AG09309 (cell line): ENCODE data around the gene NF1.
A peak's percentile ranks its signal among the peaks of the same experiment; 100 is the strongest.
"Not testable (repeated sequence)": the region's sequence is repeated elsewhere in the genome, so short reads cannot be mapped to it uniquely, and the experiment has no call there.

Experiments
- DNase-seq: peaks from one replicate; pipeline ENCODE4 v3.0.0-alpha.2; 2010; ENCODE audit warnings: low read depth
- H3K4me3 ChIP-seq: 2 replicates; pipeline ENCODE4 v1.5.1; 2011; ENCODE audit warnings: mild to moderate bottlenecking, low read depth, low read length, moderate library complexity; ENCODE audit not compliant: control insufficient read depth
- CTCF ChIP-seq: IDR thresholded peaks from 2 replicates; pipeline ENCODE4 v1.5.1; 2011; ENCODE audit warnings: mild to moderate bottlenecking, low read depth, low read length, inconsistent platforms; ENCODE audit not compliant: insufficient read depth, control insufficient read depth; ENCODE audit errors: missing control alignments

NF1 gene

GRCh38 chr17:31094600-31095235, at the start of gene NF1:
Gene NF1 (plus strand): TSS chr17:31094977. CDS start chr17:31095310, 333 bp downstream.
- DNase-seq, result peak; percentile 73
- TF ChIP-seq CTCF, result no peak
- peak within 1 kb of the TSS; percentile 97 for H3K4me3 ChIP-seq

GRCh38 chr17:31046856-31047425, 47.8 kb upstream of the NF1 start:
- not testable (repeated sequence) for H3K4me3 ChIP-seq

GRCh38 chr17:31048142-31048541, 46.6 kb upstream of the NF1 start:
- H3K4me3 ChIP-seq, result no peak overlapping the region
- TF ChIP-seq CTCF, result no peak
- DNase-seq, result no peak

More at GRCh38 chr17:31046856-31047425, 47.8 kb upstream of the NF1 start:
- not testable (repeated sequence) for DNase-seq

- DNase-seq, result peak; percentile 18
- TF ChIP-seq CTCF, result no peak
- no peak overlapping the region for H3K4me3 ChIP-seq
Observed at GRCh38 chr17:31048780-31049179, 46.0 kb upstream of the NF1 start.

- H3K4me3 ChIP-seq, result no peak overlapping the region
- no peak for DNase-seq
- TF ChIP-seq CTCF, result no peak
Observed at GRCh38 chr17:31050948-31051347, 43.8 kb upstream of the NF1 start.

- DNase-seq, result no peak
- no peak for TF ChIP-seq CTCF
- no peak overlapping the region for H3K4me3 ChIP-seq
Observed at GRCh38 chr17:31051506-31051905, 43.3 kb upstream of the NF1 start.

GRCh38 chr17:31052187-31052889, 42.4 kb upstream of the NF1 start:
- no peak for TF ChIP-seq CTCF
- H3K4me3 ChIP-seq, result no peak overlapping the region
- DNase-seq, result peak; percentile 90
